HCT116 (cell line): ENCODE results near the gene CDC42SE2. TPM values are rescaled to one million over a fixed set of nuclear protein-coding genes. Genes with fewer than 3 reads are reported as not detected.

ENCODE experiments used
- ATAC-seq: fragments of 200-7000 bp; cut with Tn5 transposase; 2 replicates; pipeline ENCODE4 v1.9.1; 2020; ENCODE audit warnings: mild to moderate bottlenecking, moderate library complexity
- BruUV-seq: library from RNA; stranded (reverse); fragments of 400-500 nt; replicated peaks from 2 replicates; lab custom pipeline; 2021; lab: Mats Ljungman, UMichigan
- CTCF ChIA-PET: fragments of 300-600 bp; sonication (Branson Sonifier 250); formaldehyde crosslinking; loops from one replicate; lab custom pipeline; 2021; ENCODE audit warnings: antibody characterized with exemption; lab: Charles Lee
- POLR2A ChIA-PET: fragments of 300-600, 350-600 bp; sonication (Branson Sonifier 250); formaldehyde crosslinking; loops from one replicate; lab custom pipeline; 2021; ENCODE audit warnings: antibody characterized with exemption; lab: Charles Lee
- RAD21 ChIA-PET, 2 experiments: fragments of 300-600 bp; sonication (Branson Sonifier 250); formaldehyde crosslinking; loops; one replicate each; lab custom pipeline; 2023; ENCODE audit warnings: low total read pairs in 2 of 2; ENCODE audit not compliant: uncharacterized antibody in 2 of 2, unreplicated experiment in 2 of 2, low non-redundant PET in 1 of 2; lab: Charles Lee
- DNase-seq: peaks from one replicate; pipeline ENCODE4 v3.0.0-alpha.2; 2010; ENCODE audit warnings: low read depth, low spot score
- H2AFZ ChIP-seq: fragments of 200-600 bp; shearing (Covaris generic), sonication (generic); 2 replicates; pipeline ENCODE4 v1.6.1; 2017; ENCODE audit warnings: low read depth, mixed run types, mixed read lengths, antibody characterized with exemption, low read length; ENCODE audit not compliant: poor library complexity, severe bottlenecking
- H3K27ac ChIP-seq: 2 replicates; pipeline ENCODE4 v1.5.1; 2012; ENCODE audit warnings: low read depth, low read length
- H3K27me3 ChIP-seq: fragments of 200-600 bp; sonication (generic); 2 replicates; pipeline ENCODE4 v1.6.1; 2016; ENCODE audit warnings: mixed run types, low read length, mixed read lengths; ENCODE audit not compliant: insufficient read depth
- H3K36me3 ChIP-seq, 2 experiments: fragments of 200-500 bp in 1 of 2; fragments of 200-600 bp in 1 of 2; sonication (Bioruptor generic) in 1 of 2; sonication (generic) in 1 of 2; 2 replicates each; pipeline versions ENCODE4 v1.5.1 to v1.6.1; 2014 to 2016; ENCODE audit warnings: low read length in 2 of 2, inconsistent platforms in 1 of 2, mixed read lengths in 1 of 2, mixed run types in 1 of 2; ENCODE audit not compliant: insufficient read depth in 2 of 2, control insufficient read depth in 1 of 2
- H3K4me1 ChIP-seq, 2 experiments: fragments of 200-600 bp in 1 of 2; sonication (generic) in 1 of 2; 2 replicates each; pipeline versions ENCODE4 v1.5.1 to v1.6.1; 2012 to 2017; ENCODE audit warnings: low read length in 2 of 2, inconsistent platforms in 1 of 2, mild to moderate bottlenecking in 1 of 2, mixed read lengths in 1 of 2, mixed run types in 1 of 2, moderate library complexity in 1 of 2; ENCODE audit not compliant: insufficient read depth in 2 of 2, control insufficient read depth in 1 of 2
- H3K4me2 ChIP-seq: fragments of 200-600 bp; sonication (generic); 2 replicates; pipeline ENCODE4 v1.6.1; 2017; ENCODE audit warnings: mixed run types, low read length, mixed read lengths
- H3K4me3 ChIP-seq, 2 experiments: fragments of 200-600 bp in 1 of 2; sonication (generic) in 1 of 2; replicated peaks in 1 of 2; 2 replicates each; pipeline ENCODE4 v1.5.1; 2011 to 2016; ENCODE audit warnings: low read length in 2 of 2, control low read depth in 1 of 2, low read depth in 1 of 2, mild to moderate bottlenecking in 1 of 2, mixed read lengths in 1 of 2, mixed run types in 1 of 2
- H3K79me2 ChIP-seq: fragments of 200-600 bp; sonication (generic); 2 replicates; pipeline ENCODE4 v1.6.1; 2017; ENCODE audit warnings: mild to moderate bottlenecking, mixed run types, low read length, moderate library complexity, mixed read lengths; ENCODE audit not compliant: insufficient read depth
- H3K9ac ChIP-seq: fragments of 200-600 bp; sonication (generic); 2 replicates; pipeline ENCODE4 v1.6.1; 2016; ENCODE audit warnings: low read length, mixed read lengths
- H3K9me2 ChIP-seq: fragments of 200-600 bp; sonication (generic), shearing (Covaris generic); 2 replicates; pipeline ENCODE4 v1.6.1; 2017; ENCODE audit warnings: mixed run types, mild to moderate bottlenecking, moderate library complexity; ENCODE audit not compliant: insufficient read depth
- H3K9me3 ChIP-seq, 2 experiments: fragments of 200-500 bp in 1 of 2; fragments of 200-600 bp in 1 of 2; sonication (Bioruptor generic) in 1 of 2; sonication (generic) in 1 of 2; 2 replicates each; pipeline ENCODE4 v1.6.1; 2014 to 2017; ENCODE audit warnings: low read length in 2 of 2, mixed read lengths in 2 of 2, inconsistent platforms in 1 of 2, low read depth in 1 of 2, mild to moderate bottlenecking in 1 of 2, mixed run types in 1 of 2, moderate library complexity in 1 of 2; ENCODE audit not compliant: control insufficient read depth in 1 of 2, insufficient read depth in 1 of 2
- H4K20me1 ChIP-seq: fragments of 200-600 bp; sonication (generic), shearing (Covaris generic); 2 replicates; pipeline ENCODE4 v1.6.1; 2017; ENCODE audit warnings: mixed run types, mild to moderate bottlenecking, moderate library complexity; ENCODE audit not compliant: insufficient read depth
- CBX3 ChIP-seq: IDR thresholded peaks from 2 replicates; pipeline ENCODE4 v1.6.1; 2012; ENCODE audit warnings: low read depth
- CEBPB ChIP-seq: IDR thresholded peaks from 2 replicates; pipeline ENCODE4 v1.6.1; 2012; ENCODE audit warnings: low read depth
- EGR1 ChIP-seq: IDR thresholded peaks from 2 replicates; pipeline ENCODE4 v1.6.1; 2012; ENCODE audit warnings: low read depth
- ELF1 ChIP-seq: IDR thresholded peaks from 2 replicates; pipeline ENCODE4 v1.6.1; 2012; ENCODE audit warnings: low read depth, borderline replicate concordance
- EZH2 ChIP-seq: fragments of 200-600 bp; sonication (generic); IDR thresholded peaks from 2 replicates; pipeline ENCODE4 v1.6.1; 2017; ENCODE audit warnings: antibody characterized with exemption, mixed run types
- EZH2phosphoT487 ChIP-seq: fragments of 200-600 bp; IDR thresholded peaks from 2 replicates; pipeline ENCODE4 v1.6.1; 2018; ENCODE audit warnings: antibody characterized with exemption, borderline replicate concordance
- FOSL1 ChIP-seq: IDR thresholded peaks from 2 replicates; pipeline ENCODE4 v1.6.1; 2012; ENCODE audit warnings: low read depth
- POLR2A ChIP-seq: IDR thresholded peaks from 2 replicates; pipeline ENCODE4 v1.7.0; 2011; ENCODE audit warnings: borderline replicate concordance; ENCODE audit not compliant: insufficient read depth, insufficient read length; ENCODE audit errors: extremely low read depth
- SP1 ChIP-seq: IDR thresholded peaks from 2 replicates; pipeline ENCODE4 v1.6.1; 2012; ENCODE audit warnings: low read depth
- SRF ChIP-seq: IDR thresholded peaks from 2 replicates; pipeline ENCODE4 v1.6.1; 2012; ENCODE audit warnings: low read depth
- TCF7L2 ChIP-seq: IDR thresholded peaks from 2 replicates; pipeline ENCODE4 v1.7.0; 2011; ENCODE audit warnings: borderline replicate concordance, inconsistent platforms; ENCODE audit not compliant: insufficient read depth, insufficient read length; ENCODE audit errors: extremely low read depth
- YY1 ChIP-seq: IDR thresholded peaks from 2 replicates; pipeline ENCODE4 v1.6.1; 2011; ENCODE audit warnings: low read length, low read depth, moderate library complexity, mild to moderate bottlenecking; ENCODE audit not compliant: insufficient replicate concordance; ENCODE audit errors: extremely low read depth
- ZFX ChIP-seq: fragments of 450-650 bp; IDR thresholded peaks from 2 replicates; pipeline ENCODE4 v1.6.1; 2017
- ZNF274 ChIP-seq: fragments of 200-500 bp; sonication (Bioruptor generic); IDR thresholded peaks from 2 replicates; pipeline ENCODE4 v1.6.1; 2014; ENCODE audit warnings: mild to moderate bottlenecking, low read depth, low read length, inconsistent platforms
- intact Hi-C: fragments of 100-400 bp; cut with micrococcal nuclease; formaldehyde crosslinking; loops from 2 replicates; pipeline ENCODE4 v1.10.0; 2022
- total RNA-seq: library from RNA; stranded (reverse); gene quantifications from one replicate; pipeline ENCODE4 v1.2.1, GENCODE V29; 2021; ENCODE audit not compliant: unreplicated experiment
- TF ChIP-seq, protein P1 (sequence below): IDR thresholded peaks from 2 replicates; pipeline ENCODE4 v1.6.1; 2012
- TF ChIP-seq, protein P2 (sequence below), 3 experiments: fragments of 200-600 bp in 1 of 3; sonication (generic) in 1 of 3; IDR thresholded peaks in 2 of 3; conservative IDR thresholded peaks in 1 of 3; 2 replicates each; pipeline ENCODE4 v1.5.1; 2012 to 2017; ENCODE audit warnings: low read depth in 2 of 3, low read length in 2 of 3, antibody characterized with exemption in 1 of 3, borderline replicate concordance in 1 of 3, control low read depth in 1 of 3, mild to moderate bottlenecking in 1 of 3, mixed read lengths in 1 of 3, mixed run types in 1 of 3, moderate library complexity in 1 of 3; ENCODE audit not compliant: insufficient read depth in 1 of 3
- TF ChIP-seq, protein P3 (sequence below): IDR thresholded peaks from 2 replicates; pipeline ENCODE4 v1.6.1; 2012

The CDC42SE2 gene
- total RNA-seq, 1 experiment from 2014 or later = 27.0 TPM

DNA sequence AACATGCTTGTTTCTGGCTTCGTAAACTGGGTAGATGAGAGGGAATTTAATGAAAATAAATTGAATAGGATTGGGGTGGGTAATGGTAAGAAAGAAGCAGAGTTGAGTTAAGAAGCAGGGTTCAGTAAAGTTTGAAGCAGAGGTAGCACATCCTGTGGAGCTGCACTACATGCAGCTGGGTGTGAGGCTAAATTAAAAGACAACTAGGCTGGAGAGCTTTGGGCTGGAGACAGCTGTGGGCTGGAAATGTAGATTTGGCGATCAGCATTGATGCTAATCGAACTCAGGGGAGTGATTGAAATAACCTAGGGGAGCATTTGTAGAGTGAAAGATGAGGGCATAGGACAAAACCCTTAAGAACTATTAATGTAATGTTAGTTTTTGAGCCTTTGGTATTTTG is 35.6 kb downstream of the CDC42SE2 start:
- RAD21 ChIA-PET = no interaction called here
- H3K4me2 ChIP-seq = no peak overlapping the region
- no peaks in the 10 kb centered on the region for H3K36me3 ChIP-seq
- no peaks in the 10 kb centered on the region for H3K9me2 ChIP-seq
- TF ChIP-seq ZFX (no peak), CBX3 (no peak), SRF (no peak), EZH2phosphoT487 (no peak), FOSL1 (no peak), SP1 (no peak), POLR2A (no peak), ZNF274 (no peak), ELF1 (no peak), EZH2 (no peak), TCF7L2 (no peak), YY1 (no peak), EGR1 (no peak), CEBPB (no peak)
- TF ChIP-seq, protein P1, sequence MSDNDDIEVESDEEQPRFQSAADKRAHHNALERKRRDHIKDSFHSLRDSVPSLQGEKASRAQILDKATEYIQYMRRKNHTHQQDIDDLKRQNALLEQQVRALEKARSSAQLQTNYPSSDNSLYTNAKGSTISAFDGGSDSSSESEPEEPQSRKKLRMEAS = no peak
- TF ChIP-seq, protein P2, sequence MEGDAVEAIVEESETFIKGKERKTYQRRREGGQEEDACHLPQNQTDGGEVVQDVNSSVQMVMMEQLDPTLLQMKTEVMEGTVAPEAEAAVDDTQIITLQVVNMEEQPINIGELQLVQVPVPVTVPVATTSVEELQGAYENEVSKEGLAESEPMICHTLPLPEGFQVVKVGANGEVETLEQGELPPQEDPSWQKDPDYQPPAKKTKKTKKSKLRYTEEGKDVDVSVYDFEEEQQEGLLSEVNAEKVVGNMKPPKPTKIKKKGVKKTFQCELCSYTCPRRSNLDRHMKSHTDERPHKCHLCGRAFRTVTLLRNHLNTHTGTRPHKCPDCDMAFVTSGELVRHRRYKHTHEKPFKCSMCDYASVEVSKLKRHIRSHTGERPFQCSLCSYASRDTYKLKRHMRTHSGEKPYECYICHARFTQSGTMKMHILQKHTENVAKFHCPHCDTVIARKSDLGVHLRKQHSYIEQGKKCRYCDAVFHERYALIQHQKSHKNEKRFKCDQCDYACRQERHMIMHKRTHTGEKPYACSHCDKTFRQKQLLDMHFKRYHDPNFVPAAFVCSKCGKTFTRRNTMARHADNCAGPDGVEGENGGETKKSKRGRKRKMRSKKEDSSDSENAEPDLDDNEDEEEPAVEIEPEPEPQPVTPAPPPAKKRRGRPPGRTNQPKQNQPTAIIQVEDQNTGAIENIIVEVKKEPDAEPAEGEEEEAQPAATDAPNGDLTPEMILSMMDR (IDR thresholded peaks at IDR 0.05 in 2 of 3, conservative IDR thresholded peaks at IDR 0.05 in 1 of 3; ENCODE audit: borderline replicate concordance in 1 of 3, insufficient read depth in 1 of 3, low read depth in 2 of 3, low read length in 2 of 3) = no peak
- TF ChIP-seq, protein P3, sequence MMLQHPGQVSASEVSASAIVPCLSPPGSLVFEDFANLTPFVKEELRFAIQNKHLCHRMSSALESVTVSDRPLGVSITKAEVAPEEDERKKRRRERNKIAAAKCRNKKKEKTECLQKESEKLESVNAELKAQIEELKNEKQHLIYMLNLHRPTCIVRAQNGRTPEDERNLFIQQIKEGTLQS = no peak
- TF ChIP-seq, all 23 proteins: peak for 0
- H2AFZ ChIP-seq = no peak overlapping the region
- H3K4me3 ChIP-seq = no peak overlapping the region
- ChIA-PET CTCF (no interaction called here), POLR2A (no interaction called here)
- no peak for DNase-seq
- intact Hi-C loops = no loop called here
- H4K20me1 ChIP-seq = no peaks in the 10 kb centered on the region
- ATAC-seq = no peak
- BruUV-seq = no TSS peak
- no peaks in the 10 kb centered on the region for H3K27me3 ChIP-seq
- H3K9ac ChIP-seq = no peak overlapping the region
- H3K27ac ChIP-seq = no peak overlapping the region
- no peaks in the 10 kb centered on the region for H3K9me3 ChIP-seq
- peaks cover 76% of the 10 kb centered on the region for H3K79me2 ChIP-seq
- H3K4me1 ChIP-seq = no peaks in the 10 kb centered on the region
